Epithelial cell of esophagus (primary cell): ENCODE data around the gene DYSF.
"Not testable (repeated sequence)": the region's sequence is repeated elsewhere in the genome, so short reads cannot be mapped to it uniquely, and the experiment has no call there.

Experiments used
- DNase-seq: peaks from one replicate; pipeline ENCODE4 v3.0.0; 2010; ENCODE audit warnings: low read depth
- H3K4me3 ChIP-seq: 2 replicates; pipeline ENCODE4 v1.5.1; 2011; ENCODE audit warnings: mild to moderate bottlenecking, low read length, control low read depth
- TF ChIP-seq, protein P1 (sequence below): IDR thresholded peaks from 2 replicates; pipeline ENCODE4 v1.5.1; 2011; ENCODE audit warnings: low read depth, mild to moderate bottlenecking, low read length, control low read depth, inconsistent platforms; ENCODE audit not compliant: insufficient read depth; ENCODE audit errors: missing control alignments

DYSF gene

DNA sequence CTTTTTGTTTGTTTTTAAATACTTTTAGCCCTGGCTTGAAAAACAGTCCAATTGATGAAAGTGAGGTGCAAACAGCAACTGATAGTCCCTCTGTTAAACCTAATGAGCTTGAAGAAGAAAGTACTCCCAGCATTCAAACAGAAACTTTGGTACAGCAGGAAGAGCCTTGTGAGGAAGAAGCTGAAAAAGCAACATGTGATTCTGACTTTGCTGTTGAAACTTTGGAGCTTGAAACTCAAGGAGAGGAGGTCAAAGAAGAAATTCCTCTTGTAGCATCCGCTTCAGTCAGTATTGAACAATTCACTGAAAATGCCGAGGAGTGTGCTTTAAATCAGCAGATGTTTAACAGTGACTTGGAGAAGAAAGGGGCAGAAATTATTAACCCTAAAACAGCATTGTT, 30.6 kb upstream of the DYSF start:
- H3K4me3 ChIP-seq, result no peak overlapping the region
- DNase-seq, result no peak
- TF ChIP-seq, protein P1, sequence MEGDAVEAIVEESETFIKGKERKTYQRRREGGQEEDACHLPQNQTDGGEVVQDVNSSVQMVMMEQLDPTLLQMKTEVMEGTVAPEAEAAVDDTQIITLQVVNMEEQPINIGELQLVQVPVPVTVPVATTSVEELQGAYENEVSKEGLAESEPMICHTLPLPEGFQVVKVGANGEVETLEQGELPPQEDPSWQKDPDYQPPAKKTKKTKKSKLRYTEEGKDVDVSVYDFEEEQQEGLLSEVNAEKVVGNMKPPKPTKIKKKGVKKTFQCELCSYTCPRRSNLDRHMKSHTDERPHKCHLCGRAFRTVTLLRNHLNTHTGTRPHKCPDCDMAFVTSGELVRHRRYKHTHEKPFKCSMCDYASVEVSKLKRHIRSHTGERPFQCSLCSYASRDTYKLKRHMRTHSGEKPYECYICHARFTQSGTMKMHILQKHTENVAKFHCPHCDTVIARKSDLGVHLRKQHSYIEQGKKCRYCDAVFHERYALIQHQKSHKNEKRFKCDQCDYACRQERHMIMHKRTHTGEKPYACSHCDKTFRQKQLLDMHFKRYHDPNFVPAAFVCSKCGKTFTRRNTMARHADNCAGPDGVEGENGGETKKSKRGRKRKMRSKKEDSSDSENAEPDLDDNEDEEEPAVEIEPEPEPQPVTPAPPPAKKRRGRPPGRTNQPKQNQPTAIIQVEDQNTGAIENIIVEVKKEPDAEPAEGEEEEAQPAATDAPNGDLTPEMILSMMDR, result no peak

DNA sequence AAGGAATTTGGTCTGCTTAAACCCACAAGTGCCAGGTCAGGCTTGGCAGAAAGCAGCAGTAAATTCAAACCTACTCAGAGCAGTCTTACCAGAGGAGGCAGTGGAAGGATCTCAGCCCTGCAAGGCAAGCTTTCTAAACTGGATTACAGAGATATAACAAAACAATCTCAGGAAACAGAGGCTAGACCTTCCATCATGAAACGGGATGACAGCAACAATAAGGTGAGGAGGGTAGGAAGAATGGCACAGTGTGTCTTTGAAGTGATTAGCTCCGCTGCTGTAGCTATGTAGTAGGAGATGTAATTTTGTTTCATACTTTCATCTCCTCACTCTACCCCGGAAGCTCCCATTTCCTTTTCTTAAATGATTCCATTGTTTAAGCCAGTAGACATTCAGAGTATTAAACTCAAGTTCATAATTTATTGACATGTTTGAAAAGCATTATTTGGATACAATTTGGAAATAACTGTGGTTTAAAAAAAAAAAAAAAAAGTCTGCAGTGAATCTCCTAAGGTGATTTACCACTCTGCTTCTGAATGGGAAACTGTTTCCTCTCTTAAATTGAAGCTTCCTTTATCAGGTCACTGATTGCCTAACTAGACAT, 29.4 kb upstream of the DYSF start:
- TF ChIP-seq, protein P1, result no peak
- H3K4me3 ChIP-seq, result no peak overlapping the region

DNA sequence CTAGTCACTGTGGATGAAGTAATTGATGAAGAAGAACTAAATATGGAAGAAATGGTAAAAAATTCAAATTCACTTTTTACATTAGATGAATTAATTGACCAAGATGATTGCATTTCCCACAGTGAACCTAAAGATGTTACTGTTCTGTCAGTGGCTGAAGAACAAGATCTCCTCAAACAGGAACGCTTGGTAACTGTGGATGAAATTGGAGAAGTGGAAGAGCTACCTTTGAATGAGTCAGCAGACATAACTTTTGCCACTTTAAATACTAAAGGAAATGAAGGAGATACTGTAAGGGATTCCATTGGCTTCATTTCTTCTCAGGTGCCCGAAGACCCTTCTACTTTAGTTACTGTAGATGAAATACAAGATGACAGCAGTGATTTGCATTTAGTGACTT, 26.6 kb upstream of the DYSF start:
- H3K4me3 ChIP-seq, result no peak overlapping the region
- peak; percentile 14 for DNase-seq
- TF ChIP-seq, protein P1, result no peak

More for the DNA sequence above, 29.4 kb upstream of the DYSF start:
- DNase-seq, result no peak

DNA sequence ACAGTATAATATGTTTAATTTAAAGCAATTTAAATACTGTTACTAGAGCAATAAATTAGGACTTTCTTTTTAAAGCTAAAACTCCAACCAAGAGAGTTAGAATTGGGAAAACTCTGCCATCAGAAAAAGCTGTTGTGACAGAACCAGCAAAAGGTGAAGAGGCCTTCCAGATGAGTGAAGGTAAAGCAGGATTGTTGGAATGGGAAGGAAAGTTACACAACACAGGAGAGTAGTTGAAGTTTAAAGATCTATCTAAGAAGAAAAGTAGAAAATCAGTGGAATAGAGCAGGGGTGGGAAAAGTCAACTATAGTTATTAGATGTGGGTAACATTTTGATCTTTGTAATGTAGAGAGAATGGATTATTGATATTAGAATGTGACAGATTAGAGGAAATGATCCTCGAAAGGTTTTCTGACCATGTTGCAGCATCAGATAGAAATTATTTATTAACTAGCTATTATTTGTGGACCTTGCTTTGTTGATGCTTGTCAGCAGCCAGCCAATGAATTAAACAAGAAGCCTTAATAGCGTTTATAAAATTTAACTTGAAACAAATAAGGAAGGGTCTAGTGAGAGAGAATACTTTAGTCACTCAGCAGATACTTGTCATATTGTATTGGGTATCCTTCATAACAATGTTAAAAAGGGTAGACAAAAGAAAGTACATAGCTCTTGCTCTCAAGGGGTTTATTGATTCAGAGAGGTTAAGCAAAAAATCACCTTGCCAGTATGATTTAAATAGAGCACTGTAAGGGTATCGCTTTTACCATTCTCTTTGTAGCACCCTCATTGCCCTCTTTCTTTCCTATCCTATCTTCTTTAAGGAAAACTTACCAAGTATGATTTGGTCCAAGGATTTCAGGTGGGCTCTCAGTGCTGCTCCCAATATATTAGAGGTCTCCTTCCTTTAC, 24.6 kb upstream of the DYSF start:
- TF ChIP-seq, protein P1, result no peak
- DNase-seq, result no peak
- H3K4me3 ChIP-seq, result no peak overlapping the region

GRCh38 chr2:71445142-71445541, 8.2 kb upstream of the DYSF start:
- DNase-seq, result not testable (repeated sequence)

DNA sequence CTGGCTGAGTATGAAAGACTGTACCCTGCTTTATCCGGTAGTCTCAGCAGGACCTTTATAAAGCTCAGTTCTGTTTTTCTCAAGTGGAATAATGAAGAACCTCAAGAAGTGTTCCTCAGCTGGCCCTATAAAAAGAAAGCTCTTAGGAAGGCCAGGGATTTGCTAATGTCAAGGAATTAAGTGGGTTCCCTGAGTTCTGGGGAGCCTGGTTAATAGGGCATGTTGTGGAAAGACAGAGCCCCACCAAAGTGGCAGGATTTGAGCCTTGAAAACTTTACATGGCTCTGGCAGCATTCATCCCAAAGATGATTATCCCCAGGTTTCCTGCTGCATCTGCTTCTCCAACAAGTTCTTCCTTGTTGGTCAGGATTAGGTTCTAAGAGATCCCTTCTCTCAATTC, 6.9 kb upstream of the DYSF start:
- no peak for DNase-seq
- TF ChIP-seq, protein P1, result no peak
- no peak overlapping the region for H3K4me3 ChIP-seq

More at GRCh38 chr2:71445142-71445541, 8.2 kb upstream of the DYSF start:
- H3K4me3 ChIP-seq, result not testable (repeated sequence)

DNA sequence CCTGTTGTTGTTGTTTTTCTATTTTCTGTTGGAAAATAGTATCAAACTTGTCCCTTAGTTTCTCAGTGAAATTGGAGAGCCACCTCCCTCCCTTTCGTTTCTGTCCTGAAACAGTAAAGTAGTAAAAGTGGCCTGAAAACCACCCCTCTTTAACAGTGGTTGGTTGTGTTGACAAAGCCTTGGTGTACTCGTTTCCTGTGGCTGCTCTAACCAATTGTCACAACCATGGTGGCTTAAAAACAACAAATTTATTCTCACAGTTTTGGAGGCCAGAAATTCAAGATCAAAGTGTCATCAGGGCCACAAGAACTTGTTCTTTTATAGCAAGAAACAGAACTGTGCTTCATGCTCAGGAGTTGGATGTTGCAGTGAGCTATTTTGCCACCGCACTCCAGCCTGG, 4.0 kb upstream of the DYSF start:
- TF ChIP-seq, protein P1, result no peak
- no peak for DNase-seq
- no peak overlapping the region for H3K4me3 ChIP-seq
